K562 (cell line): ENCODE measurements around the gene MED15. TPM values are rescaled to one million over a fixed set of nuclear protein-coding genes. Genes with fewer than 3 reads are reported as not detected.

ENCODE experiments used
- ATAC-seq: fragments of 200-7000 bp; cut with Tn5 transposase; 3 replicates; pipeline ENCODE4 v1.9.1; 2020; ENCODE audit warnings: moderate library complexity
- BruUV-seq: library from RNA; stranded (reverse); fragments of 400-500 nt; replicated peaks from 2 replicates; lab custom pipeline; 2021; lab: Mats Ljungman, UMichigan
- CTCF ChIA-PET: fragments of 300-600 bp; formaldehyde crosslinking; extraction: SDS; loops from one replicate; lab custom pipeline; 2021; ENCODE audit warnings: low intra/inter-chr PET ratio; lab: Yijun Ruan, JAX
- POLR2A ChIA-PET: fragments of 300-600, 350-650 bp; sonication (Branson Sonifier 250); formaldehyde crosslinking; extraction: SDS; loops from one replicate; lab custom pipeline; 2021; ENCODE audit warnings: antibody characterized with exemption, inconsistent platforms; lab: Yijun Ruan, JAX
- DNase-seq, 4 experiments: peaks; one replicate each; pipeline versions ENCODE4 v3.0.0 to v3.0.0-alpha.2; 2011 to 2018; ENCODE audit warnings: low spot score in 3 of 4, mixed read lengths in 3 of 4; ENCODE audit errors: extremely low read depth in 1 of 4
- FAIRE-seq: peaks from 2 replicates; lab custom pipeline; 2011; peaks lifted over from hg19 to GRCh38; lab: Jason Lieb, UNC
- H2AFZ ChIP-seq: 2 replicates; pipeline ENCODE4 v1.6.0; 2011; ENCODE audit warnings: low read depth, low read length, control low read depth, inconsistent platforms
- H3K27ac ChIP-seq: fragments of 200-600 bp; 3 replicates; pipeline ENCODE4 v1.8.0; 2011; ENCODE audit warnings: low read depth, mild to moderate bottlenecking, control low read depth, inconsistent platforms, low read length, moderate library complexity, mixed read lengths; ENCODE audit errors: extremely low read depth
- H3K27me3 ChIP-seq, 2 experiments: fragments of 300-600 bp in 1 of 2; 2 replicates in 1 of 2; 3 replicates in 1 of 2; pipeline versions ENCODE4 v1.6.0 to v1.8.0; 2011; ENCODE audit warnings: inconsistent platforms in 2 of 2, low read length in 2 of 2, mild to moderate bottlenecking in 1 of 2, mixed read lengths in 1 of 2, moderate library complexity in 1 of 2; ENCODE audit not compliant: control insufficient read depth in 2 of 2, insufficient read depth in 2 of 2
- H3K36me3 ChIP-seq: fragments of 300-600 bp; 3 replicates; pipeline ENCODE4 v1.8.0; 2011; ENCODE audit warnings: mild to moderate bottlenecking, low read length, inconsistent platforms; ENCODE audit not compliant: control insufficient read depth, insufficient read depth
- H3K4me1 ChIP-seq, 2 experiments: fragments of 200-600 bp in 1 of 2; replicated peaks in 1 of 2; 2 replicates in 1 of 2; 3 replicates in 1 of 2; pipeline versions ENCODE4 v1.5.1 to v1.8.0; 2011; ENCODE audit warnings: inconsistent platforms in 2 of 2, low read length in 2 of 2, mild to moderate bottlenecking in 1 of 2, mixed read lengths in 1 of 2, moderate library complexity in 1 of 2; ENCODE audit not compliant: control insufficient read depth in 2 of 2, insufficient read depth in 2 of 2
- H3K4me2 ChIP-seq: 2 replicates; pipeline ENCODE4 v1.6.1; 2011; ENCODE audit warnings: low read length, control low read depth, inconsistent platforms, mixed read lengths; ENCODE audit not compliant: insufficient read depth
- H3K4me3 ChIP-seq: fragments of 200-600 bp; sonication (generic), shearing (Covaris generic); 2 replicates; pipeline ENCODE4 v1.5.1; 2016; ENCODE audit warnings: control low read depth, inconsistent platforms
- H3K79me2 ChIP-seq: fragments of 200-600 bp; 3 replicates; pipeline ENCODE4 v1.8.0; 2011; ENCODE audit warnings: low read length, inconsistent platforms; ENCODE audit not compliant: control insufficient read depth, insufficient read depth
- H3K9ac ChIP-seq, 2 experiments: 2 replicates each; pipeline versions ENCODE4 v1.6.0 to v1.6.1; 2011; ENCODE audit warnings: low read depth in 2 of 2, low read length in 2 of 2, control low read depth in 1 of 2, inconsistent platforms in 1 of 2, mild to moderate bottlenecking in 1 of 2, mixed read lengths in 1 of 2; ENCODE audit not compliant: insufficient read depth in 1 of 2
- H3K9me1 ChIP-seq: one replicate; pipeline ENCODE4 v1.6.0; 2011; ENCODE audit warnings: inconsistent platforms, mild to moderate bottlenecking, low read length, moderate library complexity; ENCODE audit not compliant: control insufficient read depth, insufficient read depth
- H3K9me3 ChIP-seq: replicated peaks from 2 replicates; pipeline ENCODE4 v1.5.1; 2011; ENCODE audit warnings: low read depth, low read length, inconsistent platforms; ENCODE audit not compliant: control insufficient read depth, insufficient read depth
- H4K20me1 ChIP-seq: replicated peaks from 2 replicates; pipeline ENCODE4 v1.6.1; 2011; ENCODE audit warnings: low read length, inconsistent platforms, mixed read lengths; ENCODE audit not compliant: control insufficient read depth, insufficient read depth
- KAT7 ChIP-seq: sonication (generic); formaldehyde crosslinking; IDR thresholded peaks from 2 replicates; pipeline ENCODE4 v1.8.0; 2022; ENCODE audit warnings: missing genetic modification reagents, mild to moderate bottlenecking, borderline replicate concordance
- REST ChIP-seq, 2 experiments: fragments of 450-650 bp; formaldehyde crosslinking in 1 of 2; IDR thresholded peaks; 2 replicates each; pipeline versions ENCODE4 v1.4.0 to v1.6.1; 2014 to 2020; ENCODE audit warnings: mild to moderate bottlenecking in 2 of 2, borderline replicate concordance in 1 of 2, low read depth in 1 of 2
- SRSF3 ChIP-seq: fragments of 200-400 bp; formaldehyde crosslinking; IDR thresholded peaks from 2 replicates; pipeline ENCODE4 v1.6.1; 2016; ENCODE audit warnings: mild to moderate bottlenecking, low read length, moderate library complexity; ENCODE audit not compliant: insufficient read depth
- TAF9B ChIP-seq: fragments of 450-650 bp; IDR thresholded peaks from 2 replicates; pipeline ENCODE4 v1.6.1; 2018; ENCODE audit warnings: mild to moderate bottlenecking; ENCODE audit not compliant: partially characterized antibody
- ZKSCAN8 ChIP-seq: fragments of 200-800 bp; sonication (Bioruptor generic); IDR thresholded peaks from 2 replicates; pipeline ENCODE4 v1.6.1; 2016; ENCODE audit warnings: missing genetic modification characterization, missing compliant biosample characterization
- WGBS: fragments of 100-300 bp; shearing (Covaris generic); methylation state at CpG from one replicate; pipeline ENCODE4 v1.1.6; 2016; ENCODE audit warnings: low coverage, mixed read lengths; ENCODE audit not compliant: insufficient coverage; ENCODE audit errors: missing lambda C conversion rate; 5-methylcytosine and 5-hydroxymethylcytosine counted together
- in situ Hi-C: fragments of 300-500 bp; cut with MboI; formaldehyde crosslinking; loops from 4 replicates; pipeline ENCODE4 v1.15.0; 2018; ENCODE audit warnings: inconsistent platforms, mixed read lengths
- intact Hi-C: fragments of 100-400 bp; cut with micrococcal nuclease; formaldehyde crosslinking; loops from 2 replicates; pipeline ENCODE4 v1.14.2; 2022
- polyA plus RNA-seq, 8 experiments: library from polyadenylated mRNA; depleted of rRNA in 4 of 8; stranded (reverse) in 5 of 8; unstranded in 3 of 8; fragments of >200 nt; fragmentation: Nextera tagmentation in 2 of 8; fragmentation: Illumina TruSeq in 1 of 8; extraction: Ambion mirVana in 2 of 8; extraction: Trizol in 1 of 8; gene quantifications; 2 replicates each; pipeline versions ENCODE4 v1.2.1 to v1.2.3, GENCODE V29; 2011 to 2014; ENCODE audit warnings: inconsistent platforms in 1 of 8, missing spikeins in 1 of 8
- total RNA-seq, 7 experiments: library from RNA; depleted of rRNA in 6 of 7; stranded (reverse); fragments of >200 nt in 6 of 7; fragmentation: Illumina TruSeq in 2 of 7; extraction: Trizol in 2 of 7; gene quantifications; 2 replicates each; pipeline versions ENCODE4 v1.2.1 to v1.2.3, GENCODE V29; 2011 to 2021; ENCODE audit warnings: low replicate concordance in 1 of 7

The MED15 gene
- total and polyA plus RNA-seq, 9 of the 15 experiments (the other 6 are each of a cell fraction or from before 2014, with no cell fraction given) = 4.0 to 271 (median 60.1) TPM

GRCh38 chr22:20595461-20595860 lies 88.1 kb downstream of the MED15 start (continued):
- no peak for TF ChIP-seq REST (IDR thresholded peaks at IDR 0.05; ENCODE audit: borderline replicate concordance)
- no peak for TF ChIP-seq REST (CRISPR knock-in tag; IDR thresholded peaks at IDR 0.05; ENCODE audit: low read depth)

GRCh38 chr22:20599117-20599516 lies 91.7 kb downstream of the MED15 start:
- BruUV-seq = no TSS peak
- WGBS = 5% methylated on average over 5 of the region's 5 CpGs
- H3K4me2 ChIP-seq = no peak overlapping the region
- H3K27me3 ChIP-seq = peaks cover 41 to 66% of the 10 kb centered on the region in 2 experiments
- H3K9me3 ChIP-seq = no peaks in the 10 kb centered on the region
- no peak overlapping the region for H3K9ac ChIP-seq
- intact Hi-C loops = no loop called here
- FAIRE-seq (no peak), ATAC-seq (no peak), DNase-seq (no peak)
- POLR2A ChIA-PET = interaction anchor here (1.1 to 8.2 kb wide), 4 partner anchors 8 to 19 kb away, joined by 4 to 96 read pairs (median 6); no protein-coding TSS in a partner anchor
- no peak overlapping the region for H3K27ac ChIP-seq
- no peaks in the 10 kb centered on the region for H3K36me3 ChIP-seq
- peaks cover 4% of the 10 kb centered on the region for H3K9me1 ChIP-seq
- peaks cover 0 to 4% of the 10 kb centered on the region in 2 experiments; a peak in 1 of 5 replicates for H3K4me1 ChIP-seq
- in situ Hi-C loops = no loop called here
- no peaks in the 10 kb centered on the region for H3K79me2 ChIP-seq
- CTCF ChIA-PET = no interaction called here
- peaks cover 16% of the 10 kb centered on the region for H4K20me1 ChIP-seq
- H2AFZ ChIP-seq = no peak overlapping the region
- H3K4me3 ChIP-seq = no peak overlapping the region
- no peak for TF ChIP-seq SRSF3
- TF ChIP-seq TAF9B = no peak
- TF ChIP-seq ZKSCAN8 = no peak
- no peak for TF ChIP-seq KAT7 (CRISPR knock-in tag)
